IMR-90 (cell line): ENCODE data around the gene C1orf74. TPM values are rescaled to one million over a fixed set of nuclear protein-coding genes. Genes with fewer than 3 reads are reported as not detected.

ENCODE experiments used
- ATAC-seq: fragments of 200-7000 bp; cut with Tn5 transposase; 2 replicates; pipeline ENCODE4 v1.9.1; 2020; ENCODE audit warnings: low read depth, mild to moderate bottlenecking, moderate library complexity
- BruUV-seq: library from RNA; stranded (reverse); fragments of 400-500 nt; replicated peaks from 2 replicates; lab custom pipeline; 2021; lab: Mats Ljungman, UMichigan
- CTCF ChIA-PET: fragments of 300-600 bp; formaldehyde crosslinking; extraction: SDS; loops from one replicate; lab custom pipeline; 2021; ENCODE audit warnings: antibody characterized with exemption; lab: Yijun Ruan, JAX
- POLR2A ChIA-PET: fragments of 300-600 bp; sonication (Branson Sonifier 250); formaldehyde crosslinking; loops from one replicate; lab custom pipeline; 2022; ENCODE audit warnings: antibody characterized with exemption; ENCODE audit not compliant: unreplicated experiment; lab: Charles Lee
- DNase-seq: peaks from one replicate; pipeline ENCODE4 v3.0.0; 2013
- H2AFZ ChIP-seq: replicated peaks from 2 replicates; pipeline ENCODE3; 2013; ENCODE audit warnings: low read length, mild to moderate bottlenecking; ENCODE audit not compliant: poor library complexity
- H2AK5ac ChIP-seq: 2 replicates; pipeline ENCODE4 v1.6.1; 2013; ENCODE audit warnings: low read depth, low read length, inconsistent platforms
- H2AK9ac ChIP-seq: replicated peaks from 2 replicates; pipeline ENCODE3; 2013; ENCODE audit warnings: mild to moderate bottlenecking, low read depth, low read length, moderate library complexity; ENCODE audit not compliant: poor library complexity
- H2BK120ac ChIP-seq: 2 replicates; pipeline ENCODE4 v1.6.1; 2013; ENCODE audit warnings: low read depth, low read length, inconsistent platforms
- H2BK15ac ChIP-seq: 3 replicates; pipeline ENCODE4 v1.6.1; 2013; ENCODE audit warnings: low read depth, low read length, inconsistent platforms
- H2BK20ac ChIP-seq: 2 replicates; pipeline ENCODE4 v1.6.1; 2013; ENCODE audit warnings: low read depth, mild to moderate bottlenecking, inconsistent platforms, low read length, moderate library complexity
- H2BK5ac ChIP-seq: 2 replicates; pipeline ENCODE4 v1.6.1; 2013; ENCODE audit warnings: mild to moderate bottlenecking, low read depth, low read length, inconsistent platforms; ENCODE audit not compliant: poor library complexity, severe bottlenecking
- H3K14ac ChIP-seq: replicated peaks from 2 replicates; pipeline ENCODE4 v1.6.1; 2013; ENCODE audit warnings: low read depth, low read length, inconsistent platforms
- H3K18ac ChIP-seq: 2 replicates; pipeline ENCODE4 v1.6.1; 2013; ENCODE audit warnings: low read depth, low read length, control low read depth
- H3K23ac ChIP-seq: 2 replicates; pipeline ENCODE4 v1.6.1; 2013; ENCODE audit warnings: low read depth, low read length, inconsistent platforms
- H3K27ac ChIP-seq: 2 replicates; pipeline ENCODE4 v1.5.1; 2013; ENCODE audit warnings: mild to moderate bottlenecking, control low read depth, low read length; ENCODE audit not compliant: insufficient read depth
- H3K27me3 ChIP-seq: 2 replicates; pipeline ENCODE4 v1.6.1; 2013; ENCODE audit warnings: low read length; ENCODE audit not compliant: control insufficient read depth, insufficient read depth
- H3K36me3 ChIP-seq: 2 replicates; pipeline ENCODE4 v1.6.1; 2013; ENCODE audit warnings: low read length, mixed read lengths; ENCODE audit not compliant: control insufficient read depth, insufficient read depth
- H3K4ac ChIP-seq: 2 replicates; pipeline ENCODE4 v1.6.1; 2013; ENCODE audit warnings: low read depth, low read length, inconsistent platforms
- H3K4me1 ChIP-seq: 2 replicates; pipeline ENCODE4 v1.6.1; 2013; ENCODE audit warnings: low read length, mixed read lengths; ENCODE audit not compliant: control insufficient read depth, insufficient read depth
- H3K4me2 ChIP-seq: 2 replicates; pipeline ENCODE4 v1.6.1; 2013; ENCODE audit warnings: low read depth, mild to moderate bottlenecking, control low read depth, low read length, moderate library complexity
- H3K4me3 ChIP-seq: 2 replicates; pipeline ENCODE4 v1.5.1; 2013; ENCODE audit warnings: low read depth, mild to moderate bottlenecking, control low read depth, low read length, moderate library complexity; ENCODE audit not compliant: insufficient read depth
- H3K56ac ChIP-seq: 2 replicates; pipeline ENCODE4 v1.6.1; 2013; ENCODE audit warnings: low read length, inconsistent platforms; ENCODE audit not compliant: insufficient read depth; ENCODE audit errors: extremely low read depth
- H3K79me1 ChIP-seq, 2 experiments: 2 replicates each; pipeline ENCODE4 v1.6.1; 2013; ENCODE audit warnings: low read length in 2 of 2, inconsistent platforms in 1 of 2, low read depth in 1 of 2
- H3K9ac ChIP-seq: 2 replicates; pipeline ENCODE4 v1.6.1; 2013; ENCODE audit warnings: low read depth, low read length, control low read depth
- H3K9me1 ChIP-seq: 2 replicates; pipeline ENCODE4 v1.6.1; 2013; ENCODE audit warnings: low read length, inconsistent platforms; ENCODE audit not compliant: insufficient read depth
- H3K9me3 ChIP-seq: 2 replicates; pipeline ENCODE4 v1.6.1; 2013; ENCODE audit warnings: low read length; ENCODE audit not compliant: control insufficient read depth, insufficient read depth
- H4K20me1 ChIP-seq: 2 replicates; pipeline ENCODE4 v1.6.1; 2013; ENCODE audit warnings: low read length, inconsistent platforms; ENCODE audit not compliant: insufficient read depth
- H4K5ac ChIP-seq: 2 replicates; pipeline ENCODE4 v1.6.1; 2013; ENCODE audit warnings: mild to moderate bottlenecking, low read depth, low read length, control low read depth
- H4K8ac ChIP-seq, 2 experiments: 2 replicates each; pipeline ENCODE4 v1.6.1; 2013; ENCODE audit warnings: low read depth in 2 of 2, low read length in 2 of 2, control low read depth in 1 of 2, inconsistent platforms in 1 of 2
- H4K91ac ChIP-seq: 2 replicates; pipeline ENCODE4 v1.6.1; 2013; ENCODE audit warnings: low read depth, low read length, inconsistent platforms; ENCODE audit not compliant: insufficient read depth
- BHLHE40 ChIP-seq: fragments of 150-350 bp; IDR thresholded peaks from 2 replicates; pipeline ENCODE4 v1.6.1; 2016; ENCODE audit warnings: mild to moderate bottlenecking, low read depth, low read length
- CEBPB ChIP-seq: IDR thresholded peaks from 2 replicates; pipeline ENCODE4 v1.6.1; 2012; ENCODE audit warnings: low read depth, low read length, improper control_type of control experiment
- CHD1 ChIP-seq: IDR thresholded peaks from 2 replicates; pipeline ENCODE4 v1.6.1; 2012; ENCODE audit warnings: low read depth, low read length, improper control_type of control experiment
- ELK1 ChIP-seq: fragments of 150-350 bp; IDR thresholded peaks from 2 replicates; pipeline ENCODE4 v1.6.1; 2016; ENCODE audit warnings: low read depth, mild to moderate bottlenecking, low read length, moderate library complexity, borderline replicate concordance
- MAFK ChIP-seq: IDR thresholded peaks from 2 replicates; pipeline ENCODE4 v1.6.1; 2012; ENCODE audit warnings: low read depth, low read length, improper control_type of control experiment
- MXI1 ChIP-seq: IDR thresholded peaks from 2 replicates; pipeline ENCODE4 v1.6.1; 2012; ENCODE audit warnings: low read depth, mild to moderate bottlenecking, low read length, moderate library complexity, borderline replicate concordance
- dilution Hi-C: fragments of 300-500 bp; cut with HindIII; formaldehyde crosslinking; loops from one replicate; pipeline ENCODE4 v1.14.3; 2018; ENCODE audit warnings: low sequenced_read_pairs; ENCODE audit not compliant: unreplicated experiment
- in situ Hi-C: fragments of 300-500 bp; cut with MboI; formaldehyde crosslinking; loops from 3 replicates; pipeline ENCODE4 v1.14.3; 2019; ENCODE audit warnings: low sequenced_read_pairs, inconsistent platforms, mixed read lengths
- intact Hi-C: fragments of 100-400 bp; cut with micrococcal nuclease; formaldehyde crosslinking; loops from 2 replicates; pipeline ENCODE4 v1.10.0; 2022
- polyA plus RNA-seq, 3 experiments: library from polyadenylated mRNA; depleted of rRNA; stranded (reverse); fragments of >200 nt; gene quantifications; 2 replicates each; pipeline ENCODE4 v1.2.3, GENCODE V29; 2012; ENCODE audit warnings: low replicate concordance in 1 of 3
- total RNA-seq: library from RNA; depleted of rRNA; stranded (reverse); fragments of >200 nt; gene quantifications from 2 replicates; pipeline ENCODE4 v1.2.3, GENCODE V29; 2012

Gene C1orf74
- total and polyA plus RNA-seq, 2 of the 4 experiments (the other 2 are of a cell fraction): 1.1 to 4.3 TPM

GRCh38 chr1:209761011-209761635 lies 23.2 kb downstream of the C1orf74 start:
- no peak for DNase-seq
- no peak overlapping the region for H2AFZ ChIP-seq
- no peaks in the 10 kb centered on the region for H3K9me1 ChIP-seq
- no peak overlapping the region for H4K91ac ChIP-seq
- TF ChIP-seq CEBPB: no peak
- no peak for TF ChIP-seq CHD1
- TF ChIP-seq ELK1: no peak
- no peak for TF ChIP-seq MXI1
- no peak for TF ChIP-seq BHLHE40
- no peak for TF ChIP-seq MAFK
- H3K27me3 ChIP-seq: peaks cover 9% of the 10 kb centered on the region; the same call in 1 of the 2 replicates
- ChIA-PET POLR2A (no interaction called here), CTCF (no interaction called here)
- BruUV-seq: no TSS peak
- no peak overlapping the region for H2AK9ac ChIP-seq
- no peaks in the 10 kb centered on the region for H3K9me3 ChIP-seq
- no peak overlapping the region for H4K5ac ChIP-seq
- no peaks in the 10 kb centered on the region for H3K79me1 ChIP-seq
- no peak overlapping the region for H3K9ac ChIP-seq
- H2BK120ac ChIP-seq: no peak overlapping the region
- H3K36me3 ChIP-seq: no peaks in the 10 kb centered on the region
- no peak overlapping the region for H2BK20ac ChIP-seq
- dilution Hi-C loops: no loop called here
- H2AK5ac ChIP-seq: no peak overlapping the region
- H2BK5ac ChIP-seq: no peak overlapping the region
- H3K4me1 ChIP-seq: no peaks in the 10 kb centered on the region
- no peak overlapping the region for H3K56ac ChIP-seq
- H3K27ac ChIP-seq: no peak overlapping the region
- in situ Hi-C loops: no loop called here
- H3K14ac ChIP-seq: no peak overlapping the region
- H3K4ac ChIP-seq: no peak overlapping the region
- ATAC-seq: no peak
- H3K23ac ChIP-seq: no peak overlapping the region
- no peak overlapping the region for H2BK15ac ChIP-seq
- no peak overlapping the region for H3K18ac ChIP-seq
- no peak overlapping the region for H3K4me2 ChIP-seq
- H4K20me1 ChIP-seq: no peaks in the 10 kb centered on the region
- H4K8ac ChIP-seq: no peak overlapping the region
- intact Hi-C loops: no loop called here
- no peak overlapping the region for H3K4me3 ChIP-seq
